Kidney (tissue), 14 donors: Measurements from ENCODE around the gene GUCY2C. TPM values are rescaled to one million over a fixed set of nuclear protein-coding genes. Genes with fewer than 3 reads are reported as not detected.

Experiments
- DNase-seq, 5 donors: peaks; one replicate each; pipeline ENCODE4 v3.0.0-alpha.2; 2013 to 2020
- FAIRE-seq: peaks from 2 replicates; lab custom pipeline; 2012; peaks lifted over from hg19 to GRCh38; lab: Jason Lieb, UNC
- H3K27ac ChIP-seq, 2 donors: one replicate each; pipeline ENCODE4 v1.7.0; 2013; ENCODE audit warnings: low read depth in 2 of 2, low read length in 2 of 2, inconsistent platforms in 1 of 2
- H3K27me3 ChIP-seq: one replicate; pipeline ENCODE4 v1.7.1; 2013; ENCODE audit warnings: low read length, inconsistent platforms; ENCODE audit not compliant: control insufficient read depth, insufficient read depth
- H3K36me3 ChIP-seq, 3 donors: one replicate each; pipeline versions ENCODE4 v1.7.0 to v1.7.1; 2013; ENCODE audit warnings: low read length in 3 of 3, control low read depth in 1 of 3, inconsistent platforms in 1 of 3; ENCODE audit not compliant: insufficient read depth in 3 of 3, control insufficient read depth in 2 of 3
- H3K4me1 ChIP-seq, 3 donors: one replicate each; pipeline versions ENCODE4 v1.7.0 to v1.7.1; 2013; ENCODE audit warnings: low read length in 3 of 3, inconsistent platforms in 1 of 3, low read depth in 1 of 3; ENCODE audit not compliant: control insufficient read depth in 2 of 3, insufficient read depth in 2 of 3
- H3K4me3 ChIP-seq, 3 donors: one replicate each; pipeline versions ENCODE4 v1.7.0 to v1.8.1; 2013; ENCODE audit warnings: low read length in 3 of 3, control low read depth in 1 of 3, inconsistent platforms in 1 of 3
- H3K9ac ChIP-seq, 3 donors: one replicate each; pipeline versions ENCODE4 v1.7.0 to v1.7.1; 2013; ENCODE audit warnings: low read length in 3 of 3, control low read depth in 1 of 3, inconsistent platforms in 1 of 3
- H3K9me3 ChIP-seq, 3 donors: one replicate each; pipeline versions ENCODE4 v1.7.0 to v1.7.1; 2013; ENCODE audit warnings: low read length in 3 of 3, control low read depth in 1 of 3, inconsistent platforms in 1 of 3; ENCODE audit not compliant: control insufficient read depth in 2 of 3, insufficient read depth in 1 of 3
- CTCF ChIP-seq: IDR thresholded peaks from 3 replicates; pipeline ENCODE4 v1.5.1; 2012; ENCODE audit warnings: mild to moderate bottlenecking, moderate library complexity, borderline replicate concordance; ENCODE audit not compliant: insufficient read depth; ENCODE audit errors: extremely low read depth
- intact Hi-C: fragments of 100-400 bp; cut with DNase I; formaldehyde crosslinking; loops from one replicate; pipeline ENCODE4 v1.11.1; 2022
- polyA plus RNA-seq: library from polyadenylated mRNA; stranded (reverse); fragments of 350-450 nt; fragmentation: Illumina TruSeq; extraction: RNeasy Lipid Tissue Mini Kit (QIAGEN cat#74804); gene quantifications from one replicate; pipeline ENCODE4 v1.2.3, GENCODE V29; 2014; ENCODE audit warnings: low read depth, low replicate concordance; ENCODE audit not compliant: insufficient read depth
- total RNA-seq: library from RNA; stranded (reverse); fragmentation: NEBNext Ultra II Directional; extraction: Animal tissue kit (Norgen Biotek cat#: 25700); gene quantifications from one replicate; pipeline ENCODE4 v1.2.1, GENCODE V29; 2021
- donor health status: control.
- donor health status: control.
- donor health status: control.
- donor health status: control.
- donor health status: control.
- donor health status: DM: yes; HTN: yes; CAD: no.
- donor health status: Normal renal cell carcinoma (clear cell type).

Gene GUCY2C
- total and polyA plus RNA-seq, 2 donors from 2014 or later: not detected

DNA sequence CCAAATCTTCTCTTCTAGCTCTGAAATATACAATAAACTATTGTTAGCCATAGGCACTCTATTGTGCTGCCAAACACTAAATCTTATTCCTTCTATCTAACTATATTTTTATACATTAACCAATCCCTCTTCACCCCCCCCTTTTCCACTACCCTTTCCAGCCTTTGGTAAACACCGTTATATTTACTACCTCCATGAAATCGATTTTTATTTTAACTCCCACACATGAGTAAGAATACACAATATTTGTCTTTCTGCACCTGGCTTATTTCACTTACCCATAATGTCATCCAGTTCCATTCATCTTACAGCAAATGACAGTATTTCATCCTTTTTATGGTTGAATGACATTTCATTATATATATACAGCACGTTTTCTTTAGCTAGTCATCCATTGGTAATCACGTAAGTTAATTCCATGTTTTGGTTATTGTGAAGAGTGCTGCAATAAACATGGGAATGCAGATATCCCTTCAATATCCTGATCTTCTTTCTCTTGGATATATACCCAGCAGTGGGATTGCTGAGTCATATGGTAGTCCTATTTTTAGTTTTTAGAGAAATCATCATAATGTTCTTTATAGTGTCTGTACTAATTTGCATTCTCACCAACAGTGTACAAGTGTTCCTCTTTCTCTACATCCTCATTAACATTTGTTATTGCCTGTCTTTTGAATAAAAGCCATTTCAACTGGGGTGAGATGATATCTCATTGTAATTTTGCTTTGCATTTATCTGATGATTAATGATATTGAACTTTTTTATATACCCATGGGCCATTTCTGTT, 94.5 kb downstream of the GUCY2C start:
- Histone ChIP-seq H3K27me3 (no peaks in the 10 kb centered on the region), H3K4me3 (no peak overlapping the region), H3K4me1 (no peaks in the 10 kb centered on the region), H3K9me3 (peaks cover 0 to 27% (median 8%) of the 10 kb centered on the region in 3 donors), H3K36me3 (no peaks in the 10 kb centered on the region), H3K27ac (no peak overlapping the region), H3K9ac (no peak overlapping the region)
- no peak for TF ChIP-seq CTCF
- no peak for FAIRE-seq
- no peak for DNase-seq
- intact Hi-C loops: no loop called here

GRCh38 chr12:14597480-14597879, 98.9 kb downstream of the GUCY2C start:
- no peak overlapping the region for H3K4me3 ChIP-seq
- FAIRE-seq: no peak

GRCh38 chr12:14591719-14592118, 104.7 kb downstream of the GUCY2C start:
- intact Hi-C loops: no loop called here

More at GRCh38 chr12:14597480-14597879, 98.9 kb downstream of the GUCY2C start:
- Histone ChIP-seq H3K9me3 (peaks cover 0 to 6% (median 0%) of the 10 kb centered on the region in 3 donors), H3K9ac (no peak overlapping the region), H3K4me1 (no peaks in the 10 kb centered on the region), H3K36me3 (no peaks in the 10 kb centered on the region), H3K27ac (no peak overlapping the region), H3K27me3 (no peaks in the 10 kb centered on the region)
- no peak for TF ChIP-seq CTCF
- no peak for DNase-seq
- intact Hi-C loops: no loop called here

More at GRCh38 chr12:14591719-14592118, 104.7 kb downstream of the GUCY2C start:
- no peaks in the 10 kb centered on the region for H3K36me3 ChIP-seq
- H3K4me1 ChIP-seq: no peaks in the 10 kb centered on the region
- DNase-seq: no peak
- no peak overlapping the region for H3K4me3 ChIP-seq
- peaks cover 0 to under 1% (median 0%) of the 10 kb centered on the region in 3 donors for H3K9me3 ChIP-seq
- FAIRE-seq: no peak
- TF ChIP-seq CTCF: no peak
- H3K27me3 ChIP-seq: no peaks in the 10 kb centered on the region
- no peak overlapping the region for H3K27ac ChIP-seq
- no peak overlapping the region for H3K9ac ChIP-seq
